Astrocyte of the hippocampus (primary cell): Measurements from ENCODE around the gene ZNF525.
A peak's percentile ranks its signal among the peaks of the same experiment; 100 is the strongest.
"Not testable (repeated sequence)": the region's sequence is repeated elsewhere in the genome, so short reads cannot be mapped to it uniquely, and the experiment has no call there.

Experiments used
- DNase-seq: peaks from one replicate; pipeline ENCODE4 v3.0.0; 2011; ENCODE audit warnings: low read depth, low spot score

Gene ZNF525

DNA sequence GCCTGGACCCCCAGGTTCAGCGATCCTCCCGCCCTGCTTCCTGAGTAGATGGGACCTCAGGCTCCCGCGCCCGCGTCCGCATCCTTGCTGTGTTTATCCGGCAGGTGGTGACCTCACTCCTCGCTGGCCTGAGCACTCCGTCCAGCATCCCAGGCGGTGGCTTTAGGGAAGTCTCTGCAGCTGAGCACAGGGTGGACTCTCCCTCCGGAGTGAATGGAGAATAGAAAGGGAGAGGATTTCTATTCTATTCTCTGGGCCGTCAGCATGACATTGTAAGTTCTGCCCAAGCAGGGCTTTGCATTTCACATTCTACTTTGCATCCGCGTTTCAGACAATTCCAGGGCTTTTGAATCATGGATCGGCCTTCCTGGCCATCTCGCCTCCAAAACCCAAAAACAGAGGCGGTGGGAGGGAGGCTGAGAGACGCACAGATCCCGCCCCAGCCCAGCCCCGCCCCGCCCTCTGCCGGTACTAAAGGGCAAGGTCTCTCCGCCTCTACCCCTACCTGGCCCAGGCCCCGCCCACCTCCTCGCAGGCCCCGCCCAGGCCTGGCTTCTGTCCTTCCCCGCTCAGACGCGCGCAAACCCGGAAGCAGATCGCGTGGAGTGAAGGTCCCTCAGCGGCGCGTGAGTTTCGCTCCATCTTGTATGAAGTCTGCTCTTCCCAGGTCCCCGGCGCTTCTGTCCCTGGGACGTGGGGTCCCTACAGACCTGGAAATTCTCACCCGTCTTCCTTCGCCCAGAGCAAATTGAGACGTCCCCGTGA, at the start of gene ZNF525:
ZNF525 (plus strand) TSS at position 572 of the 765 bp plus-strand sequence. CDS start 6,577 bp downstream, outside the sequence.
- DNase-seq: peak; percentile 93

DNA sequence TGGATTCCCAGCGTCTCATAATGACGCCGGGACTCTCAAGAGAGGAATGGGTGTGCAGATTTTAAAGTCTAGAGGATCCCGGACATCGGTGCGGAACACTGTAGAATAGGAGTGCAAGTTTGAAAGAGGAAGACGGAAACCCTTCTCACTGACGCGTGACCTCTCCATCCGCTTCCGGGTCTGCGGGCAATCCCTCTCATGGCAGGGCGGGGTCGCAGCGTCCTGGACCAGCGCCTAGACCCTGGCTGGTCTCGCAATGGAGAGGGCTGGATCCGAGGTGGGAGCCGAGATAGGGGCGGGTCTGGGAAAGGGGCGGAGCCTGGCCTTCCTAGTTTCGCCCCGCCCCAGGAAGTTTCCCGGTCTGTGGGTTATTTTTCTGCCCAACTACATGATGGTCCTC, 36.5 kb upstream of the ZNF525 start:
- DNase-seq: peak; percentile 1

DNA sequence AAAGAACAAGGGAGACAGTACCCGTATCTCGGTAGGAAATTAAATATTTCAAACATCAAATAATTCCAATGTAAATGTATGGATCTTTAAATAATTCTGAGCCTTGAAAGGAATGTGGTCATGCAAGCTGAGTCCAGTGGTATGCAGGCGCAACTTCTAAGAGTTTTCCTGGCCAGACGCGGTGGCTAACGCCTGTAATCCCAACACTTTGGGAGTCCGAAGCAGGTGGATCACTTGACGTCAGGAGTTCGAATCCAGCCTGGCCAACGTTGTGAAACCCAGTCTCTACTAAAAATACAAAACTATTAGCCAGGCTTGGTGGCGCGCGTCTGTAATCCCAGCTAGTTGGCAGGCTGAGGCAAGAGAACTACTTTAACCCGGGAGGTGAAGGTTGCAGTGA, 33.0 kb upstream of the ZNF525 start:
- DNase-seq: no peak

DNA sequence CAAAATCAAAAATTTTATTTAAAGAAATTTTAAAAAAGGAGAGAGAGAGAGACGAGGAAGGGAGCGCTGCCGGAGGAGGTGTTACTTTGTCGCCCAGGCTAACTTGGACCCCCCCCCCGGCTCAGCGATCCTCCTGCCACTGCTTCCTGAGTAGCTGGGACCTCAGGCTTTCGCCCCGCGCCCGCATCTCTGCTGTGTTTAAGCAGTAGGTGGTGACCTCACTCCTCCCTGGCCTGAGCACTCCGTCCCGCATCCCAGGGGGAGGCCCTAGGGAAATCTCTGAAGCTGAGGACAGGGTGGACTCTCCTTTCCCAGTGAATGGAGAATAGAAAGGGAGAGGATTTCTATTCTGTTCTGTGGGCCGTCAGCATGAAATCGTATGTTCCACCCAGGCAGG, 32.4 kb upstream of the ZNF525 start:
- peak; percentile 70 for DNase-seq

DNA sequence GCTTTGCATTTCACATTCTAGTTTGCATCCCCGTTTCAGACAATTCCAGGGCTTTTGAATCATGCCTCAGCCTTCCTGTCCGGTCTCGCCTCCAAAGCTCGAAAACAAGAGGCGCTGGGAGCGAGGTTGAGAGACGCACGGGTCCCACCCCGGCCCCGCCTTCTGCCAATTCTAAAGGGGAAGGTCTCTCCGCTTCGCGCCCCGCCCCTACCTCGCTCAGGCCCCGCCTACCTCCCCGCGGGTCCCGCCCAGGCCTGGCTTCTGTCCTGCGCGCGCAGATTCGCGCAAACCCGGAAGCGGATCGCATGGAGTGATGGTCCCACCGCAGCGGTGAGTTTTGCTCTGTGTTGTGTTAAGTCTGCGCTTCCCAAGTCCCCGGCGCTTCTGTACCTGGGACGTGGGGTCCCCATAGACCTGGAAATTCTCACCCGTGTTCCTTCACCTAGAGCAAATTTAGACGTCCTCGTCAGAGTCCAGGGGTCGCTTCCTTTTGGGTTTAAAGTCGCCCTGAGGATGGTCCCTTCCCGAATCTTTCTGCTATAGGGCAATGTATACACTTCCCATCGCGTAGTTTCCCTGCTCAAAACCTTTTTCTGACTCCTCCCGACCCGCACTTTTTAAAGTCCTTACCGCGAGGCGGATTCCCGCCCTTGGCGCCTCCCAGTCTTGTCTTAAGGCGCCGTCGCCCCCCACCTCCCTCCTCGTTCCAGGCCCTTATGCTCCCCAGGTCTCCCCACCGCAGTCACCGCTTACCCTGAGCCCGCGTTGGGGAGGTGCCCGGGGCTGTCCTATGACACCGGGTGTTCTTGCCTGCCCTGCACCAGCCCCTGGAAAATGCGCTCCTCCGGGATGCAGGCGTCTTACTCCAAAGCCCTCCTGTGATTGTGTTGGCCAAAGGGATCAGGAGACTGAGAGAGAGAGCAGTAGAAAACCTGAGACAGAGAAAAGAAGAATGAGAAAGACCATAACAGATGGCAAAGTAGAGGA, 31.7 kb upstream of the ZNF525 start, which contains the start of gene ZNF845:
ZNF845 (plus strand) TSS at position 287 of the 987 bp plus-strand sequence. CDS start 7,559 bp downstream, outside the sequence.
- peak; percentile 96 for DNase-seq

DNA sequence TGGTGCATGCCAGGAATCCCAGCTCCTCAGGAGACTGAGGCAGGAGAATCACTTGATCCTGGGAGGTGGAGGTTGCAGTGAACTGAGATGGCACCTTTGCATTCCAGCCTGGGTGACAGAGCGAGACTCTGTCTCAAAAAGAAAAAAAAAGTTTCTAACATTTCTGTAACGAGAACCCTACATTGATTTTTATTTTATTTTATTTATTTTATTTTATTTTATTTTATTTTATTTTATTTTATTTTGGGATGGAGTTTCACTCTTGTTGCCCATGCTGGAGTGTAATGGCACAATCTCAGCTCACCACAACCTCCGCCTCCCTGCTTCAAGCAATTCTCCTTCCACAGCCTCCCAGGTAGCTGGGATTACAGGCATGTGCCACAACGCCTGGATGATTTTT, 21.1 kb upstream of the ZNF525 start:
- not testable (repeated sequence) for DNase-seq

DNA sequence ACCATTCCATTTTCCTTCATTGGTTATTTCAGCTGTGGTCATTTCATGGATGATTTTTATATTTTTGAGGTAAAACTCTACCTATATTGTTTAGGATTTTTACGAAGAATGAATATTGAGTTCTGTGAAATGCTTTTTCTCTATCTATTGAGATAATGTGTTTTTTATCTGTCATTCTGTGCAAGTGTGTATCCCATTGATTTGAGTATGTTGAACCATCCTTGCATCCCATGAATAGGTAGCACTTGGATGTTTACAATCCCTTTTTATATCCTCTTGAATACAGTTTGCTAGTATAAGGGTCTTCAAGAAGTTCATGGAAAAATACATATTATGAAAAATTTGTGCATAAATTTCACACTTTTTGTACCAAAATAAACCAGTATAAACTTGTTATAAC, 9.8 kb upstream of the ZNF525 start:
- no peak for DNase-seq

DNA sequence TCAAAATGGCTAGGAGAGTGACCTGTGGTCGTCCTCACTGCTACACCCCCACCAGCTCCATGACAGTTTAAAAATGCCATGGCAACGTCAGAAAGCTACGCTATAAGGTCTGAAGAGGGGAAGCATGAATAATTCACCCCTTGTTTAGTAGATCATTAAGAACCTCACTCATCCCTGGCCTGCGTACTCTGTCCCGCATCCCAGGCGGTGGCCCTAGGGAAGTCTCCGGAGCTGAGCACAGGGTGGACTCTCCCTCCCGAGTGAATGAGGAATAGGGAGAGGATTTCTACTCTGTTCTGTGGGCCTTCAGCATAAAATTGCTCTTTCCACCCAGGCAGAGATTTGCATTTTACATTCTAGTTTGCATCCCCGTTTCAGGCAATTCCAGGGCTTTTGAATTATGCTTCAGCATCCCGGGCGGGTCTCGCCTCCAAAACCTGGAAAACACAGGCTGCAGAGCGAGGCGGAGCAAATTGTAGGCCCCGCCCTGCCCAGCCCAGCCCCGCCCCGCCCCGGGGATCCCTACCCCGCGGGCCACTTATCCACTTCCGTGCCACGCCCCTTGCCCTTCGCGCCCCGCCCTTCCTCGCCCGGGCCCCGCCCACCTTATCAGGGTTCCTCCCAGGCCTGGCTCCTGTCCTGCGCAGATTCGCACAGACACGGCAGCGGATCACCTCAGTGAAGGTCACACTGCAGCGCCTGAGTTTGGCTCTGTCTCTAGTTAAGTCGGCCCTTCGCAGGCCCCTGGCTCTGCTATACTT, 7.5 kb upstream of the ZNF525 start:
- no peak for DNase-seq

DNA sequence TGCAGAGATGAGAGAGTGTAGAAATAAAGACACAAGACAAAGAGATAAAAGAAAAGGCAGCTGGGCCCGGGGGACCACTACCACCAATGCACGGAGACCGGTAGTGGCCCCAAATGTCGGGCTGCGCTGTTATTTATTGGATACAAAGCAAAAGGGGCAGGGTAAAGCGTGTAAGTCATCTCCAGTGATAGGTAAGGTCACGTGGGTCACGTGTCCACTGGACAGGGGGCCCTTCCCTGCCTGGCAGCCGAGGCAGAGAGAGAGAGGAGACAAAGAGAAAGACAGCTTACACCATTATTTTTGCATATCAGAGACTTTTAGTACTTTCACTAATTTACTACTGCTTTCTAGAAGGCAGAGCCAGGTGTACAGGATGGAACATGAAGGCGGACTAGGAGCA, 5.4 kb upstream of the ZNF525 start:
- DNase-seq: not testable (repeated sequence)

DNA sequence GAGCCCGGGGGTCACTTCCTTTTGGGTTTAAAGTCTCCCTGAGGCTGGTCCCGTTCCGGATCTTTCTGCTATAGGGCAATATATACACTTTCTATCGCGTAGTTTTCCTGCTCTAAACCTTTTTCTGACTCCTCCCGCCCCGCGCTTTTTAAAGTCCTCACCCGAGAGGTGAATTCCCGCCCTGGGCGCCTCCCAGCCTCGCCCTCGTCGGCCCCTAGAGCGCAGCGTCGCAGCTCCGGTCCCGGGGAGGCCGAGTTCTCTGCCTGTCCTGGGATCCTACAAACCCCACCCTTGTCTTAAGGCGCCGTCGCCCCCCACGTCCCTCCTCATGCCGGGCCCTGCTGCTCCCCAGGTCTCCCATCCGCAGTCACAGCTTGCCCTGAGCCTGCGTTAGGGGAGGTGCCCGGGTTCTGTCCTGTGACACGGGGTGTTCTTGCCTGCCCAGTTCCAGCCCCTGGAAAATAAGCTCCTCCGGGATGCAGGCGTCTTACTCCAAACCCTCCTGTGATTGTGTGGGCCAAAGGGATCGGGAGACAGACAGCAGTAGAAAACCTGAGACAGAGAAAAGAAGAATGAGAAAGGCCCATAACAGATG, 491 bp downstream of the ZNF525 start:
- peak; percentile 50 for DNase-seq

DNA sequence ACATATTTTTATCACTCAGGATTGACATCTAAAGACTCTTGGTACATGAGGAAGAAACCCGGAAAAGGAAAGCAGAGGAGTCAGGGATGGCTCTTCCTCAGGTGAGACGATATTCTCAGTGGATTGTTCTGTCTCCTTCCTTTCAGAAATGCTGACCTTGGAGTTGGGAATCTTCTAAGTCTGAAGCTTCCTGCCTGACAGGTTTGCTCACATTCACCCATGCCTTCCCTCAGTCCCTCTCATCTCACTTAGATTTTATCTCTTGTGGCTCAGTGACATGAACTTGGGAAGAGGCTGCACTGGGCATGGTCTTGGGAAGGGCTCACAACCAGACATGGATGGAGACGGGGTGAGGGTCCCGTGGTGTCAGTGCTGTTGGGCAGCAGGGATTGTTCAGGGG, 6.7 kb downstream of the ZNF525 start:
- no peak for DNase-seq

DNA sequence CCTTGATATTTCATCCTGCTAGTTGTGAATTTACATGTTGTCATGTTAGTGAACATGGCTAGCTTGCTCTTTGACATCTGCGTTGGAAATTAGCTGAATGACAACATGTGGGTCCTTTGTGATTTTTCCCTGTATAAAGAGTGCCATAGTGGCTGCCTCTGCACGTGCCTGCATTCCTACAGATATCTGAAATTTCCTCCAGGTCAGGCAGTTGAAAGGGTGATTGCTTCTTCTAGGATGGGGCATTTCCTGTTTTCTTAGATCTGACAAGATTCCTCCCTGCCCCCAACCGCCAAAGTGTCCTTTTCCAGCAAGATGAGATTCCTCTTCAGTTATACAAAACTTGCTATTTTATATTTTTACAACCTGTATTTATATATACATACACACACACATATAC, 8.8 kb downstream of the ZNF525 start:
- DNase-seq: no peak

DNA sequence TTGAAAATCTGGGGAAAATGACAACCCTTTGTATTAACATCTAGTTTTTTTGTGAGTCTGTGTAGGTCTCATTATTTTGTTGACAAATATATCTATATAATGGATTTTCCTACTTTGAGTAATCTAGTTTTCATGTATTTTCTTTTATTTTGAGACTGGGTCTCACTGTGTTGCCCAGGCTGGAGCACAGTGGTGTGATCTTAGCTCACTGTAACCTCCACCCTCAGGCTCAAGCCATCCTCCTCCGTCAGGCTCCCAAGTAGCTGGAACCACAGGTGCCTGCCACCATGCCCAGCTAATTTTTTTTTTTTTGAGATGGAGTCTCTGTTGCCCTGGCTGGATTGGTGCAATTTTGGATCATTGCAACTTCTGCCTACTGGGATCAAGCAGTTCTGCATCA, 9.2 kb downstream of the ZNF525 start:
- DNase-seq: no peak

DNA sequence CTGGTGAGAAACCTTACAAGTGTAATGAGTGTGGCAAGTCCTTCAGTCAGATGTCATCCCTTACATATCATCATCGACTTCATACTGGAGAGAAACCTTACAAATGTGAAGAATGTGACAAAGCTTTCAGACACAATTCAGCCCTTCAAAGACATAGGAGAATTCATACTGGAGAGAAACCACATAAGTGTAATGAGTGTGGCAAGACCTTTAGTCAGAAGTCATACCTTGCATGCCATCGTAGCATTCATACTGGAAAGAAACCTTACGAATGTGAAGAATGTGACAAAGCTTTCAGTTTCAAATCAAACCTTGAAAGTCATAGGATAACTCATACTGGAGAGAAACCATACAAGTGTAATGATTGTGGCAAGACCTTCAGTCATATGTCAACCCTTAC, 15.9 kb downstream of the ZNF525 start:
- DNase-seq: no peak

DNA sequence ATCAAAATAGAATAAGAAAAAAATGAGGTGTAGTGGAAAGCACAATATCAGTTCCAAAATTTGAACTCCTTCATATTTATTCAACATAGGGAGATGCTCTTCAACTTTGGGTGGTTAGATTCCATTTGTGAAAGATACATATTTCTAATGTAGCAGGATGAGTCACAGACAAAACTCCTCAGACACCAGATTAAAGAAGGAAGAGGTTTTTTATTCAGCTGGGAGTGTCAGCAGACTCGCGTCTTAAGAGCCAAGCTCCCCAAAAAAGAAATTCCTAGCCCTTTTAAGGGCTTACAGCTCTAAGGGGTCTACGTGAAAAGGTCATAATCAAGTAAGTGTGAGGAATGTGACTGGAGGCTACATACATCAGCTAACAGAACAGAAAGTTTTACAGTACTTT, 22.7 kb downstream of the ZNF525 start:
- DNase-seq: no peak

DNA sequence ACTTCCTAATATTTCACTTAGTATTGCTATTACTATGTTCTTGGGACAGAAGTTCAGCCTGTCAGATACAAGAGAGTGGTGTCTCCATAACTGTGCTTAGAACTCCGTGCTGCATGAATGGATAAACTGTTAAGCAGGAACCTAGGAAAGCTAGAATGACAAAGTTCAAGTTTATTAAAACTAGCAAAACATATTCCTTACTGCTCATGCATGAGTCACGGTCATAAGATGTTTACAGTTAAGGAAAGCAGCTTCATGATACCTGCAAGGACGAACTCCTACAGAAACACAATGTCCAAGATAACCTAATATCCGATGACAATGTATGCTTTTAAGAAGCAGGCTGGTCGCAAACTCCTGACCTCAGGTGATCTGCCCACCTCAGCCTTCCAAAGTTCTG, 23.4 kb downstream of the ZNF525 start:
- DNase-seq: no peak

DNA sequence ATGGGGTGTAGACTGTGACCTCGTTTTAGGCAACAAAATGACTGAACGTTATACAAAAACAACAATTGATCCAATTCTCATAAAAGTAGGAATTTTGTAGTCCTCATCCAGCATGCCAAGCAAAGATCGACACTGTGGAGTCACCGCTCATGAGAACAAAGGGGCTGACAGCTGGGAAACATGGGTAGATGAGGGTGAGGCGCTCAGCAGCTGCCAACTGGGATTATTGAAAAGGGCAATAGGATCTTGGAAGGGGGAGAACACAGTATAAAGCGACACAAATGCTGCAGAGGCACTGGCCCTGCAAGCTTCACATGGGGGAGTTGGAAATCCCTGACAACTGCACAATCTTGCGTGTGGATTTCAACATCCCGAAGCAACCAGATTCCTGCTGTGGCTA, 24.1 kb downstream of the ZNF525 start:
- no peak for DNase-seq

DNA sequence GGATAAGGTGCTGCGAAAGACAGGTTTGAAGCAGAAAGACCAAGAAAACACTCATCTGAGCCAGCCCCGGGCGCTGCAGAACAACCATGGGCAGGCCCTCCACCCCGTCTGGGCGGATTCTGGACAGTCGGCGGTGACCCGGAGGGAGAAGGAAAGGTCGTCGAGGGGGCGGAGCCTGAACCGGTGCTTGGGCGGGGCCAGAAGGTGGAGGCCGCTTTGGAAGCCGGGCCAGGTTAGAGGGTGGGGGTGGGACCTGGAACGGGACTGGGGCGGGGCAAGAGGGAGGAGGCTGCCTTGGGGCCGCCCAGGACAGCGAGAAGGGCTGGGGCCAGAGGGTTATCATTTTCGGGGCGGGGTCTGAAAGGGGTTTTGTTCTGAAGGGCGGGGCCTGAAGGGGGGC, 24.5 kb downstream of the ZNF525 start:
- DNase-seq: no peak

DNA sequence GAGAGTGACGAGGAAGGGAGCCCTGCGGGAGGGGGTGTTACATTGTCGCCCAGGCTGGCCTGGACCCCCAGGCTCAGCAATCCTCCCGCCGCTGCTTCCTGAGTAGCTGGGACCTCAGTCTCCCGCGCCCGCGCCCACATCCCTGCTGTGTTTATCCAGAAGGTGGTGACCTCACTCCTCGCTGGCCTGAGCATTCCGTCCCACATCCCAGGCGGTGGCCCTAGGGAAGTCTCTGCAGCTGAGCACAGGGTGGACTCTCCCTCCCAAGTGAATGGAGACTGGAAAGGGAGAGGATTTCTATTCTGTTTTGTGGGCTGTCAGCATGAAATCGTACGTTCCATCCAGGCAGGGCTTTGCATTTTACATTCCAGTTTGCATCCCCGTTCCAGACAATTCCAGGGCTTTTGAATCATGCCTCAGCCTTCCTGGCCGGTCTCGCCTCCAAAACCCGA, 29.0 kb downstream of the ZNF525 start:
- no peak for DNase-seq

DNA sequence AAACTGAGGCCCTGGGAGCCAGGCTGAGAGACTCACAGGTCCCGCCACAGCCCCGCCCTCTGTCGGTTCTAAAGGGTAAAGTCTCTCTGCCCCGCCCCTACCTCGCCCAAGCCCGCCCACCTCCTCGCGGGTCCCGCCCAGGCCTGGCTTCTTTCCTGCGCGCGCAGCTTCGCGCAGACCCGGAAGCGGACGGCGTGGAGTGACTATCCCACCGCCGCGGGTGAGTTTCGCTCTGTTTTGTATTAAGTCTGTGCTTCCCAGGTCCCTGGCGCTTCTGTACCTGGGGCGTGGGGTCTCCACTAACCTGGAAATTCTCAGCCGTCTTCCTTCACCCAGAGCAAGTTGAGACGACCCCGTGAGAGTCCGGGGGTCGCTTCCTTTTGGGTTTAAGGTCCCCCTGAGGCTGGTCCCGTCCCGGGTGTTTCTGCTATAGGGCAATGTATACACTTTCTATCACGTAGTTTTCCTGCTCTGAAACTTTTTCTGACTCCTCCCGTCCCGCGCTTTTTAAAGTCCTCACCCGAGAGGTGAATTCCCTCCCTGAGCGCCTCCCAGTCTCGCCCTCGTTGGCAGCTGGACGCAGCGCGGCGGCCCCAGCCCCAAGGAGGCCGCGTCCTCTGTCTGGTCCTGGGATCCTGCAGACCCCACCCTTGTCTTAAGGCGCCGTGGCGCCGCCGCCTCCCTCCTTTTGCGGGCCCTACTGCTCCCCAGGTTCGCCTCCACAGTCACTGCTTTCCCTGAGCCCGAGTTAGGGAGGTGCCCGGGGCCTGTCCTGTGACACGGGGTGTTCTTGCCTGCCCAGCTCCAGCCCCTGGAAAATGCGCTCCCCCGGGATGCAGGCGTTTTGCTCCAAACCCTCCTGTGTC, 29.7 kb downstream of the ZNF525 start, which contains the start of gene ZNF765:
ZNF765 (plus strand) TSS at position 176 of the 866 bp plus-strand sequence. CDS start 2,867 bp downstream, outside the sequence.
- peak; percentile 98 for DNase-seq
